ENCODE measurements around the gene TPP1.

TPP1 gene

DNA sequence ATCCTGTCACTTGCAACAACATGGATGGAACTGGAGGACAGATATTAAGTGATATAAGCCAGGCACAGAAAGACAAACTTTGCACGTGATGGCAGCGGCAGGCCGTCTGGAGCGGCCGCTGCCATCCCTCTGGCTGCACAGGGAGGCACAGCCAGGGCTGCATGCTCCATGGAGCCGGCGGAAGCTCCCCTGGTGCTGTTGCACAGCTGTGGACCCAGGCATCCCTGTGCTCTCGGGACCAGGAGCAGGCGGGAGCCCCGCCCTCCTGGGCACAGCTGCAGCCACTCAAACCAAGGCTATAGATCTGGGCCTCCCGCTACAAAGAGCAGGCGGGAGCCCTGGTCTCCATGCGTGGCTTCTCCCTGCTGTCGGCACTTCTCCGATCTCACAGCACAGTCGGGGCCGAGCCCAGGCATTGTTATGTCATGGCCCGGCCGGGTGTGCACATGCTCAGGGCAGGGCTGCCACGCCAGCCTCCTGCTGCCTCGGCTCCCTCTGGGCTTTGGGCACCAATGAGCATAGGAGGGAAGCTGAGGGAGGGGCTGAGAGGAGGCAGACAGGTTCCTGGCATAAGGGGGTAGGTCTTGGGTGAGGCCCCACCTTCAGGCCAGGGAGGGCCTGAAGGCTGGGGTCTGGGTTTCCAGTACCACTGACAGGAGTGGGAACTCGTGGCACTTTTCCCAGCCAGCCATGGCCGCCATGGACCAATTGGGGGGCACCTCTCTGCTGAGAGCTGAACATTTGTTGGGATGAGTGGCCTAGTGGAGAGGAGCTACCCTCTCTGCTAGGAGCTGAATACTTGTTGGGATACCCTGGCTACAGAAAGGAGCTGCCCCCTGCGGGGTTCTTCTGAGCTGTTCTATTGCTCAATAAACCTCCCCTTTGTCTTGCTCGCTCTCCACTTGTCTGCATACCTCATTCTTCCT lies 32.5 kb downstream of the TPP1 start:
- DNase-seq: no peak

DNA sequence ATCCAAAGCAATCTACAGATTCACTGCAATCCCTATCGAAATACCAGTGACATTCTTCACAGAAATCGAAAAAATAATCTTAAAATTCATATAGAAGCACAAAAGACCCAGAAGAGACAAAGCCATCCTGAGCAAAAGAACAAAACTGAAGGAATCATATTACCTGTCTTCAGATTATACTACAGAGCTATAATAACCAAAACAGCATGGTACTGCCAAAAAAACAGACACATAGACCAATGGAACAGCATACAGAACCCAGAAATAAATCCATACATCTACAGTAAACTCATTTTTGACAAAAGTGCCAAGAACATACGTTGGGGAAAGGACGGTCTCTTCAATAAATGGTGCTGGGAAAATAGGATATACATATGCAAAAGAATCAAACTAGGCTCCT lies 34.7 kb downstream of the TPP1 start:
- DNase-seq: no peak

DNA sequence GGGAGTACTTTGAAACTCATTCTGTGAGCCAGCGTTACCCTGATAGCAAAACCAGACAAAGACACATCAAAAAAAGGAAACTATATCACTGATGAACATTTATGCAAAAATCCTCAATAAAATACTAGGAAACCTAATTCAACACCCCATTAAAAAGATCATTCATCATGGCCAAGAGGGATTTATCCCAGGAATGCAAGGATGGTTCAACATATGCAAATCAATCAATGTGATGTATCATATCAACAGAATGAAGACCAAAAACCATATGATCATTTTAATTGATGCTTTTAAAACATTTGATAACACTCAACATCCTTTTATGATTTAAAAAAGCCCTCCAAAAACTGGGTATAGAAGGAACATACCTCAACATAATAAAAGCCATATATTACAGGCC lies 35.6 kb downstream of the TPP1 start:
- DNase-seq: no peak

DNA sequence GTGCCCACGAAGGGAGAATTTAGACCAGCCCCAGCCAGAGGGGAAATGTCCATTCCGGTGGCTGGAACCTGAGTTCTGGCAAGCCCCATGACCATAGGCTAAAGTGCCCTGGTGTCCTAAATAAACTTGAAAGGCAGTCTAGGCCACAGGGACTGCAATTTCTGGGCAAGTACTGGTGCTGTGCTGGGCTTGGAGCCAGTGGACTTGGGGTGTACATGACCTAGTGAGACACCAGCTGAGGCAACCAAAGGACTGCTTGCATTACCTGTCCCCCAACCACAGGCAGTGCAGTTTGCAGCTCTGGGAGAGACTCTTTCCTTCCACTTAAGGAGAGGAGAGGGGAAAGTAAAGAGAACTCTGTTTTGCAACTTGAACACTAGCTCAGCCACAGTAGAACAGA lies 39.5 kb downstream of the TPP1 start:
- DNase-seq: no peak

DNA sequence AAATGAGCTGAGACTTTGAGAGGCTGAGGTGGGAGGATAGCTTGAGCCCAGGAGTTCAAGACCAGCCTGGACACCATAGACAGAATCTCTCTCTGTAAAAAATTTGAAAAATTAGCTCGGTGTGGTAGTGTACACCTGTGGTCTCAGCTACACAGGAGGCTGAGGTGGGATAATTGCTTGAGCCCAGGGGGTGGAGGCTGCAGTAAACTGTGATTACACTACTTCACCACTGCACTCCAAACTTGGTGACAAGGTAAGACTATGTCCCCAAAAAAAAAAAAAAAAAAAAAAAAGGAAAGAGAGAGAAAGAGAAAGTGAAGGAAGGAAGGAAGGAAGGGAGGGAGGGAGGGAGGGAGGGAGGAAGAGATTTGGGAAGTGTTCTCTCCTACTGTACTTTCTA lies 41.1 kb downstream of the TPP1 start:
- no peak for DNase-seq

DNA sequence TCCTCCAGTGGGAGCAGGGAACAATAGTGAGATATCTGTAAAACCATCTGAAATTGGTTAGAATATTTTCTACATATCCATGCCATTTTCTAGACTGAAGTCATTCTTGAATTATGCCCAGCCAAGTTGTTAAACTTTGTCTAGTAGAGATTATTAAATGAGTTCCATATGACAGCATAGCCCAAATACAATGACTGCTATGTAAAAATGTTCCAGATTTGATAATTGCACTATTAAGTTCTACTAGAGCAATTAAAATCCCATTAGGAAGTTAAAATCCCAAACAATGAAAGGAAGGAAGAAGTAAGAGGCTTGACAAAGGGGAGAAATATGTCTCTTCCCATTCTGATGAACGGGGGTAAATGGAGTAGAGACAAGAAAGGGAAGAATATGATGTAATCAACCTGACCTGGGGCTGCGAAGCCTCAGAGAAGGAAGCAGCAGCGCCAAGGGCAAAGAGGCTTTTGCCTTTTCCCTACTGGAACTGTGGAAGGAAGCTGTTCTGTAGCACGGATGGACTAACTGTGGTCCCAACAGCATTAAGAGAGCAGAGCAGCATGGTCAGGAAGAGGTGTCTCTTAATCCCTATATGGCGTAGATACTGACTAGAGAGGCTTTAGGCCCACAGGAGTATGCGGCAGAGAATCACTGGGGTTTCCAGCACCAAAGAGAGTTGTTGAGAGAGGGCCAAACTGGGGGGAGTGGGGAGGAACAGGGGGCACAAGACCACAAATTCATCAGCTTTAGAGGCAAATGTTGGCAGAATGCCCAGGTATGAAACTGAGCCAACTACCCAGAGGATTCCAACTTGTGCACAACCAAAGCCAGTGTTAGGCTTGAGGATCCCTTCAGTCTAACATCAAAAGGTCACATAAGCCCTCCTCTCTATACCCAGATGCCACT lies 42.5 kb downstream of the TPP1 start:
- no peak for DNase-seq

DNA sequence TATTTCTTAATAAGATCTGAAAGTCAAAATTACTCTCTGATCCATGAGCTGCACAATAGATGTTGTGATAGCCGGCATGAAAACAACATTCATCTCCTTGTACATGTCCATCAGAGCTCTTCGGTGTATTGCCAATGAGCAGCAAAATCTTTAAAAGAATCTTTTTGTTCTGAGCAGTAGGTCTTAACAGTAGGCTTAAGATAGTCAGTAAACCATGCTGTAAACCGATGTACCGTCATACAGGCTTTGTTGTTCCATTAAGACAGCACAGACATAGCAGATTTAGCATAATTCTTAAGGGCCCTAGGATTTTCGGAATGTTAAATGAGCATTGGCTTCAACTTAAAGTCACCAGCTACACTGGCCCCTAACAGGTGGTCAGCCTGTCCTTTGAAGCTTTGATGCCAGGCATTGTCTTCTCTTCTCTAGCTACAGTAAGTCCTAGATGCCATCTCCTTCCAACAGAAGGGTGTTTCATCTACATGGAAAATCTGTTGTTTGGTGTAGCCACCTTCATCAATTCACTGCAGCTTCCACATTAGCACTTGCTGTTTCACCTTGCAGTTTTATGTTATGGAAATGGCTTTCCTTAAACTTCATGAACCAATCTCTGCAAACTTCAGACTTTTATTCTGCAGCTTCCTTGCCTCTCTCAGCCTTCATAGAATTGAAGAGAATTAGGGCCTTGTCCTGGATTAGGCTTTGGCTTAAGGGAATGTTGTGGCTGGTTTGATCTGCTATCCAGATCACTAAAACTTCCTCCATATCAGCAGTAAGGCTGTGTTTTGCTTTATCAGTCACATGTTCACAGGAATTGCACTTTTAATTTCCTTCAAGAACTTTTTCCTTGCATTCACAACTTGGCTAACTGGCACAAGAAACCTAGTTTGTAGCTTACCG lies 44.2 kb downstream of the TPP1 start:
- no peak for DNase-seq

DNA sequence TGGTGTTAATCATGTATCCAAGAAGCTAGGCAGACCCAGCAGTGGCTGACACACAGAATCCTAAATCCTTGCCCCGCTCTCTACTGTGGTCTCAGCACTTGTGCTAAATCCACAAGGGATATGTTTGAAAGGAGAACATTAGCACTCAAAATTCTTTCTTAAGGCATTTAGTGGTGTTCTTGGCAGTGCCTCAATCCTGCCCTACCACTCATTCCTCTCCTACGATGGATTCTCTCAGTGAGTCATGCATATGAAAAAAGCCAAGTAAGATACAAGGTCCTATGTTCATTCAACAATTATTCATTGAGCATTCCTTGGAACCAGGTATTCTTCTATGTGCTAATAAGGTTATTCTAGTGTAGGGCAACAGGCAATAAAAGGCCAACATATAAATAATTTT lies 47.0 kb downstream of the TPP1 start:
- no peak for DNase-seq

DNA sequence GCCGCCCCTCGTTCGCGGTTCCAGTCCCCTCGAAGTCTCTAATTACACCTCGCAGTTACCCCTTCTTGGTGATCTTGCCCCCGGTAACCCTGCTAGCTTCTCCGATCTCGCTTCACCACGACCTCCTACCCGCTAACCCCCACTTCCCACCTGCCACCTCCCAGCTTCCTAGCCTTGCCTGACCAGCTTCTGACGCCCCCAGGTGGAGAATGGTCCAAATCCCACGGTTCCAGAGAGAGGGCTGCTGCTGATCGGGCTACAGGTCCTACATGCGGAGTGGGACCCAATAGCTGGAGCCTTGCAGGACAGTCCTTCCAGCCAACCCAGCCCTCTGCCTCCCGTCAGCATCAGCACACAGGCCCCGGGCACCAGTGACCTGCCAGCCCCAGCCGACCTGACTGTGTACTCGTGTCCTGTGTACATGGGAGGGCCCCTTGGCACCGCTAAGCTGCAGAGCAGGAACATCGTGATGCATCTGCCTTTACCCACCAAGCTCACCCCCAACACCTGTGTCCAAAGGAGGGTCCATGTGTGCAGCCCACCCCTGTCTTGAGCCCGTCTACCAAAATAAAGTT lies 47.7 kb downstream of the TPP1 start:
- DNase-seq: no peak

DNA sequence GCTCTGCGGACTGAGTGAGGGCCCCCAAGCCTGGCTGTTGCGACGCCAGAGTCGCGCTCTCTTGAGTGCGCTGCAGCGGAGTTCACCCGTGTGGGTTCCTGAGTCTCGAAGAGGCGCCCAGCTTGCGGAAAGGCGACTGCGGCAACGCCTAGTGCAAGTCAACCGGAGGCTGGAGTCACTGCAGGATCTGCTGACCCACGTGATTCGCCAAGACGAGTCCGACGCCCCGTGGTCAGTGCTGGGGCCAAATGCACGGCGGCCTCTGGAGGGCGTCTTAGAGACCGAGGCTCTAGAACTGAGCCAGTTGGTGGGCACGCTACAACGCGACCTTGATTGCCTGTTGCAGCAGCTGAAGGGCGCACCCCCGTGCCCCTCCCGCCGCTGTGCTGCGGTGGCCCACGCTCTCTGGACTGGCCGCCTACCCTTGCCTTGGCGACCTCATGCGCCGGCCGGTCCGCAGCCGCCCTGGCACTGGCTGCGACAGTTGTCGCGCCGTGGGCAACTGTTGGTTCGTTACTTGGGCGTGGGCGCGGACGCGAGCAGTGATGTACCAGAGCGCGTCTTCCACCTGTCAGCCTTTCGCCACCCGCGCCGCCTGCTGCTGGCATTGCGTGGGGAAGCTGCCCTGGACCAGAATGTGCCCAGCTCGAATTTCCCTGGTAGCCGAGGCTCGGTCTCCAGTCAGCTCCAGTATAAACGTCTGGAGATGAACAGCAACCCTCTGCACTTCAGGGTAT lies 48.4 kb downstream of the TPP1 start:
- DNase-seq: no peak

DNA sequence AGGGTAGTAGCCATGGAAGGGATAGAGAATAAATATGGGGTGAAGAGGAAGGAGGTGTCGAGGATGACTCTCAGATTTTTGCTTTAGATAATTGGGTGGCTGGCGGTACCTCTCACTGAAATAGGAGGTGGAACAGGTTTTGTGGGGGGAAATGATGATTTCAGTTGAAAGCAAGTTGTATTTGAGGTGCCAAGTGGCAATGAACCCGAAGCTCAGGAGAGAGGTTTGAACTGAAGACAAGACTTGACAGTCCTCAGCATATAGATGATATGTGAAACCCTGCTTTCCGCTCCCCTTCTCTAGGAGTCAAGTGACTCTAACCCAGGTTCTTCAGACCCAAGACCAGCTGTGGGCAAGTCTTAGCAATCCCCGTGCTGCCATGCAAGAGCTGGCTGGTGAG lies 49.5 kb downstream of the TPP1 start:
- DNase-seq: no peak

DNA sequence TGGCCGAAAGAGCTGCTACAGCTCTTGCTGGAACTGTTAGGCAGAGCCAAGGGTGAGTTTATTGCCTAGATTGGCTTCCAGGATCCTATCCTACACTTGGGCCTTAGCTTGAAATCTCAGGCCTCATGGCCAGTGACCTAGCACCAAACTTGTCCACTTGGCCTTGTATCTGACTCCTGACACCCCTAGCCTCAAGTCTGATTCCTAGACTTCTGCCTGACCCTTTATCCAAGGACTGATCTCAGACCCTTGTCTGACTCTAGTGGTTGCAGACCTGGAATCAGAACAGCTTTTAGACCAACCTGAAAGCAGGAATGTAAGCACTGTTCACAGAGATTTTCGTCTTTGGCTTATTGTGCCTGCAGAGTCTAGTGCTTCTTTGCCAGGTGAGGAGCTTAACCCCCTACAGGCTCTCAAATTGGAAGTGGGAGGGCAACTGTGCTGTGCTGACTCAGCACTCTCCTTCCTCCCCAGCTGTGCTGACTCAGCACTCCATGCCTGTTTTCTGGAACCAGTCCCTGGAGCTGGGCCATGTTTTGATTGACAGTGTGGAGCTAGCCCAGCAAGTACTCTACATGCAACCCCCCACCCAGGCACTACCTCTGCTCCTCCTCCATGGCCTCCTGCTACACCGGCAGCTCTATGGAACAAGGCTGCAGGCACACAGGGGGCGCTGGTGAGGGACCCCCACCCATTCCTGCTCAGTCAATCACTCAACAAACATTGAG lies 50.9 kb downstream of the TPP1 start:
- DNase-seq: no peak

DNA sequence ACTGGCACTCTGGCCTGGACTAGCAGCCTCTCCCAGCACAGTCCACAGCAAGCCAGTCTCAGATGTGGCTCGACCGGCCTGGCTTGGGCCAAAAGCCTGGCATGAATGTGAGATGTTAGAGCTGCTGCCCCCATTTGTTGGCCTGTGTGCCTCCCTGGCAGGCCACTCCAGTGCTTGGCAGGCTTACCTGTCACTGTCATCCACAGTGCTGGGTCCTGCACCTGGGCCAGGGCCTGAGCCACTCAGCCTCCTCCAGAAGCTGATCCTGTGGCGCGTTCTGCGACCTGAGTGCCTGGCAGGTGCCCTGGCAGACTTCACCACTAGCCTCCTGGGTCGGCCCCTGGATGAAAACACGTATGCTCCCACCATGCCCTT lies 51.9 kb downstream of the TPP1 start:
- no peak for DNase-seq

DNA sequence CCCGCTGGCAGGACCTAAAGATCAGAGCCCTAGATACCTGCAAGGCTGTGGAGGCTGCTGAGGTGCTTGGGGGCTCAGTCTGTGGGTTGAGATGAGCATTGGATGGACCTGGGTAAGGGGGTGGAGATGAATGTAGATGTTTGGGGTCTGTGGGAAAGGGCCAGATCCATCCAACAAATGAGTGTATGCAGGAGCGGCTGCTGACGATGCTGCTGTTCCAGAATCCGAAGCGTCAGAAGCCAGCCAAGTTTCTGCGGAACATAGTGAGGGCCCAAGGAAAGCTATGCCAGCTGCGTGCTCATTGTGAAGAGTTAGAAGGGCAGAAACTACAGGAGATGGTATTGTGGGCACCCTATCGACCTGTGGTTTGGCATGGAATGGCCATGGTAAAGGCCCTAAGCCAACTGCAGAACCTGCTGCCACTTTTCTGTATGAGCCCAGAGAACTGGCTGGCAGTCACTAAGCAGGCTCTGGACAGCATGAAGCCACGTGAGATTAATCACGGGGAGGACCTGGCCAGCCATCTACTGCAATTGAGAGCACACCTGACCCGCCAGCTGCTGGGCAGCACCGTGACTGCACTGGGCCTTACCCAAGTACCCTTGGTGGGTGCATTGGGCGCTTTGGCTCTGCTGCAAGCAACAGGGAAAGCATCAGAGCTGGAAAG lies 52.4 kb downstream of the TPP1 start:
- no peak for DNase-seq

DNA sequence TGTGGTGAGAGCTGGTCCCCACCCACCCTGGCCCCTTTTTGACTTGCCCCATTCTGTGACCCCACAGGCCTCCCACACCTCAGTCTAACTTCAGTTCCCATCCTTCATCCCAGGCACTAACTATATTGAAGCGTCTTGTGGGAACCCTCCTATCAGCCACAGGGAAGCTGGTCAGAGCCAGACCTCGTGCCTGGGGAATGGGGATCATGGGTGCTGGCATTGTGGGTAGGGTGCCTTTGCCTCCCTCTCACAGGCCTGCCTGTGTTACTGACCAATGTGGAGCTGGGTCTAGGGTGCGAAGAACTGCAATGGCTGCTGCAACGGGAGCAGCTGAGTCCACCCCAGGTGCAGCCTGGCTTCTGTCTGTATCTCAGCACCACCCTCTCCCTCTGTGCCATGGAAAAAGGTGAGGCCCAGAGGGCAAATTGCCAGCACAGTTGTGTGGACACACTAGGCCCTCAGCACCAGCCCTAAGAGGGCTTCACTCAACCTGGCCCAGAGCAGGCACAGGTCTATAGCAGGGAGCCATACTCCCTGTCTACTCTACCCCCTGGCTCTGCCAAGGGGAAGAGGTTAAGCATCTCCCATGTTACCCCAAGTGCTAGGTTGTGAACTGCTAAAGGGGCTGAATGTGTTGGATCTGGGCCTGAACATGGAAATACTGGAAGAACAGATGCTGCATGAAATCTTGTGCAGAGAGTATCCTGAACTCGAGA lies 53.1 kb downstream of the TPP1 start:
- DNase-seq: no peak

DNA sequence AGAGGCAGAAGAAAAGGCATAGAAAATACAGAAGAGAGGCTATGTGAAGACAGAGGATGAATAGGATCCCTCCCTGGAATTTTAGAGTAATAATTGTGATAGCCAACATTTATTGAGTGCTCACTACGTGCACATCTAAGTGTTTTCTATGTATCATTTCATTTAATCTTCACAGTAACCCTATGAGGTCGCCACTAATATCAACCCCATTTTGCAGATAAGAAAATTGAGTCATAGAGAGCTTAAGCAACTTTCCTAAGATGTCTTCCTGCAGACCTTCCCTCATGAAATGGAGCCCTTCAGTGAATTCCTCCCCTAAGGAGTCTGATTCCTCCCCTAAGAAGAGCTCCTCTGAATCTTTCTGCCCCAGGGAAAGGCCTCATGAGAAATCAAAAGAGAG lies 53.9 kb downstream of the TPP1 start:
- DNase-seq: no peak

DNA sequence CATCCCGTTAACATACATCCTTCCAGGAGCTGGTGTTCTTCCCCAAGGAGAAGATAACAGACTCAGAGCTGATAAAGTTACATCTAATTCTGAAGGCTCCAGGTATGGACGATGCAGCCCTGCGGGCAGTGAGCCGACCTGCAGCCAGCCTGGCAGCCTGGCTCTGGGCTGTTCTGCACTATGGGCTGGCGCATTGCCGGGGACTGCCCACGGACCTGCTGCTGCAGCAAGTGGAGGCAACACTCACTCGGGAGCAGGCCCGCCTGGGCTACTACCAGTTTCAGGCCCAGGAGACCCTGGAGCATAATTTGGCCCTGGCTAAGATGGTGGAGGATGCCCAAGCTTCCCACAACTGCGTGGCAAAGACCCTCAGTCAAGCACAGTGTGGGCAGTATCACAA lies 55.6 kb downstream of the TPP1 start:
- no peak for DNase-seq

DNA sequence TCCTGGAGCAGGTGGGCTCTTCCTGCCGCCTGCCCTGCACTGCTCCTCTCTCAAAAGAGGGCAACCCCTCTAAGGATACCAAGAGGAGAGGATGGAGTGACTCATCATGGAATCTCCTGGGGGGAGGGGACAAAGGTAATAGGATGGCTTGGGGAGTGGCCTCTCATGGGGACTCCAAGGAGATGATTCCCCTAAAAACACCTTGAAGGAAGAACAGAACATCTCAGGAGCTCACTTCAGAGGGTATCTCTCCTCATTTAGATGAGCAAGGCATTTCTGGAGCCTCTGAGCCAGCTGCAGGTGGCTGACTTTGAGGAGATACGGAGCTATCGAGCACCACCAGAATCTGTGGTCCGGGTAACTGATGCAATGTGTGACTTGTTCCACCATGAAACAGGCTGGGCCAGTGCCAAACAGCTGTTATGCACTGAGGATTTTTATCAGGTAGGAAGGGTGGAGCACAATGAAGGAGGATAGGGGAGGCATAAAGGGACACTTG lies 56.1 kb downstream of the TPP1 start:
- no peak for DNase-seq
